ENCODE data around the gene PTGES2.

DNA sequence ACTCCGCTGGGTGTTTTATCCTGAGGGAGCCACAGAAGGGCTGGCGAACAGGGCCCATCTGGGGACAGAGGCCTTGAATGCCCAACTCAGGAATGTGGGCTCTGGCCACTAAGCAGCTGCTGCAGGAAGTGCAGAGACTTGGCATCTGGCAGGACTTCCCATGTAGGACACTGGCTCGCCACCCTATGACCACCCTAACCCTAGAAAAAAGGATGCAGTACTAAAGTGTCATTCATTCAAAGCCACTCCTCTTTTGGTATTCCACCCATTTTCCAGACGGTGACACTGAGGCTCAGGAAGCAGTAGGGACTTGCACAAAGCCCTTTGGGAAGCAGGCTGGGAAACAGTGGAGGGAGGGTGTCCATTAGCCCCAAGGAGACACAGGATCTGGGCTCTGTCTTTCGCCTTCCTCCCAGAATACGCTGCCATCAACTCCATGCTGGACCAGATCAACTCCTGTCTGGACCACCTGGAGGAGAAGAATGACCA lies 35.5 kb upstream of the PTGES2 start:
- TF ChIP-seq, protein P1, sequence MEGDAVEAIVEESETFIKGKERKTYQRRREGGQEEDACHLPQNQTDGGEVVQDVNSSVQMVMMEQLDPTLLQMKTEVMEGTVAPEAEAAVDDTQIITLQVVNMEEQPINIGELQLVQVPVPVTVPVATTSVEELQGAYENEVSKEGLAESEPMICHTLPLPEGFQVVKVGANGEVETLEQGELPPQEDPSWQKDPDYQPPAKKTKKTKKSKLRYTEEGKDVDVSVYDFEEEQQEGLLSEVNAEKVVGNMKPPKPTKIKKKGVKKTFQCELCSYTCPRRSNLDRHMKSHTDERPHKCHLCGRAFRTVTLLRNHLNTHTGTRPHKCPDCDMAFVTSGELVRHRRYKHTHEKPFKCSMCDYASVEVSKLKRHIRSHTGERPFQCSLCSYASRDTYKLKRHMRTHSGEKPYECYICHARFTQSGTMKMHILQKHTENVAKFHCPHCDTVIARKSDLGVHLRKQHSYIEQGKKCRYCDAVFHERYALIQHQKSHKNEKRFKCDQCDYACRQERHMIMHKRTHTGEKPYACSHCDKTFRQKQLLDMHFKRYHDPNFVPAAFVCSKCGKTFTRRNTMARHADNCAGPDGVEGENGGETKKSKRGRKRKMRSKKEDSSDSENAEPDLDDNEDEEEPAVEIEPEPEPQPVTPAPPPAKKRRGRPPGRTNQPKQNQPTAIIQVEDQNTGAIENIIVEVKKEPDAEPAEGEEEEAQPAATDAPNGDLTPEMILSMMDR (IDR thresholded peaks at IDR 0.05; ENCODE audit: low read depth, low read length, missing input control) = no peak
- TF ChIP-seq EGR1 (IDR thresholded peaks at IDR 0.05; ENCODE audit: low read depth in 2 of 2) (no peak), RAD21 (IDR thresholded peaks at IDR 0.05) (no peak), SP1 (IDR thresholded peaks at IDR 0.05) (no peak), RXRA (IDR thresholded peaks at IDR 0.05) (no peak)
